BJ (cell line): ENCODE data around the gene ATRIP. TPM values are rescaled to one million over a fixed set of nuclear protein-coding genes. Genes with fewer than 3 reads are reported as not detected.

Source experiments
- CTCF ChIA-PET: fragments of 350-600 bp; formaldehyde crosslinking; extraction: SDS; loops from one replicate; lab custom pipeline; 2021; ENCODE audit warnings: antibody characterized with exemption, inconsistent platforms; lab: Yijun Ruan, JAX
- POLR2A ChIA-PET: fragments of 300-600 bp; sonication (Branson Sonifier 250); formaldehyde crosslinking; extraction: SDS; loops from one replicate; lab custom pipeline; 2021; ENCODE audit warnings: antibody characterized with exemption; lab: Charles Lee
- DNase-seq: peaks from one replicate; pipeline ENCODE4 v3.0.0-alpha.2; 2011; ENCODE audit warnings: low read depth
- H3K27me3 ChIP-seq: 2 replicates; pipeline ENCODE4 v1.6.0; 2011; ENCODE audit warnings: low read length; ENCODE audit not compliant: control insufficient read depth, insufficient read depth
- H3K36me3 ChIP-seq: 2 replicates; pipeline ENCODE4 v1.5.1; 2011; ENCODE audit warnings: low read length; ENCODE audit not compliant: control insufficient read depth, insufficient read depth
- H3K4me3 ChIP-seq: 2 replicates; pipeline ENCODE4 v1.5.1; 2011; ENCODE audit warnings: low read depth, mild to moderate bottlenecking, control low read depth, low read length
- CTCF ChIP-seq: IDR thresholded peaks from 2 replicates; pipeline ENCODE4 v1.5.1; 2011; ENCODE audit warnings: low read depth, mild to moderate bottlenecking, control low read depth, inconsistent platforms, low read length, moderate library complexity; ENCODE audit not compliant: insufficient read depth
- polyA plus RNA-seq: library from polyadenylated mRNA; depleted of rRNA; stranded (reverse); fragments of >200 nt; gene quantifications from 2 replicates; pipeline ENCODE4 v1.2.3, GENCODE V29; 2011

ATRIP gene
- polyA plus RNA-seq, 1 experiment: 7.9 TPM

GRCh38 chr3:48504051-48504946, 57.8 kb downstream of the ATRIP start, which contains the start of gene SHISA5:
SHISA5 (minus strand) TSS chr3:48504174; CDS start chr3:48504094, 80 bp downstream.
- no peak for TF ChIP-seq CTCF
- Histone ChIP-seq H3K4me3 (peak within 1 kb of the TSS; percentile 88), H3K27me3 (no peaks in the 10 kb centered on the region), H3K36me3 (peaks cover 2% of the 10 kb centered on the region; the same call in 1 of the 2 replicates)
- CTCF ChIA-PET: interaction anchor here (0.5 to 1.5 kb wide), 7 partner anchors 8 to 103 kb away, joined by 3 to 4 read pairs (median 3); no protein-coding TSS in a partner anchor
- DNase-seq: no peak
- POLR2A ChIA-PET: no interaction called here

- Histone ChIP-seq H3K27me3 (no peaks in the 10 kb centered on the region), H3K36me3 (peaks cover 2% of the 10 kb centered on the region; the same call in 1 of the 2 replicates), H3K4me3 (no peak overlapping the region)
- CTCF ChIA-PET: interaction anchor here (1.1 to 1.5 kb wide), 5 partner anchors 9 to 53 kb away, joined by 3 to 4 read pairs (median 3); no protein-coding TSS in a partner anchor
- no peak for DNase-seq
- POLR2A ChIA-PET: no interaction called here
- TF ChIP-seq CTCF: no peak
Measured at GRCh38 chr3:48505146-48505545, 58.6 kb downstream of the ATRIP start.

DNA sequence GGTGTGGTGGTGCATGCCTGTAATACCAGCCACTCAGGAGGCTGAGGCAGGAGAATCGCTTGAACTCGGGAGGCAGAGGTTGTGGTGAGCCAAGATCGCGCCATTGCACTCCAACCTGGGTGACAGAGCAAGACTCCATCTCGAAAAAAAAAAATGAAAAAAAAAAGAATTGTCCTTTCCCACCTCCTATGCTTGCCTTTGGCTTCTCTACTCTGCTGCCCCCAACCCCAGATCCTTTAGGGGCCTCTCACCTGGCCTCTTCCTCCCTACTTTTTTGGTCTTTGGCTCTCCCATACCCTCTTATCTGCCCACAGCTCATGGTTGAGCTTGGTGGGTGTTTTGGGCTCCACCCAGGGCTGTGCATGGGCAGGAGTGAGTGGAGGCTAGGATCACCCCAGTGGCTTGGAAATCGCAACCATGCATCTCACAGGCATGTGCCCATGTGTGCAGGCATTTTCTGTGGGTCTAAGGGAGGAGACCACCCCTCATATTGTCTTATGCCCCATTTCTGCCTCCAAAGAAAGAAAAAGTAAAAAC, 59.5 kb downstream of the ATRIP start:
- Histone ChIP-seq H3K36me3 (peaks cover 1% of the 10 kb centered on the region; the same call in 1 of the 2 replicates), H3K27me3 (no peaks in the 10 kb centered on the region), H3K4me3 (no peak overlapping the region)
- POLR2A ChIA-PET: no interaction called here
- CTCF ChIA-PET: interaction anchor here (1.2 kb wide), 1 partner anchor 10 kb away, joined by 3 read pairs; no protein-coding TSS in a partner anchor
- no peak for DNase-seq
- no peak for TF ChIP-seq CTCF

GRCh38 chr3:48507256-48508061, 60.9 kb downstream of the ATRIP start:
- Histone ChIP-seq H3K36me3 (no peaks in the 10 kb centered on the region), H3K27me3 (no peaks in the 10 kb centered on the region), H3K4me3 (no peak overlapping the region)
- peak; percentile 67 for TF ChIP-seq CTCF
- ChIA-PET CTCF (interaction anchor here (0.8 to 1.7 kb wide), 3 partner anchors 34 to 43 kb away, joined by 3 to 14 read pairs (median 7); no protein-coding TSS in a partner anchor), POLR2A (no interaction called here)
- no peak for DNase-seq
